Astrocyte (in vitro differentiated cells and primary cell): ENCODE results near the gene RBP4.

Experiments used
- CTCF ChIP-seq: IDR thresholded peaks from 2 replicates; pipeline ENCODE4 v1.5.1; 2011; ENCODE audit warnings: low read depth, mild to moderate bottlenecking, inconsistent platforms, low read length, moderate library complexity; ENCODE audit not compliant: insufficient read depth
- EZH2 ChIP-seq: IDR thresholded peaks from 2 replicates; pipeline ENCODE4 v1.6.1; 2012; ENCODE audit warnings: mild to moderate bottlenecking, low read length, inconsistent platforms; ENCODE audit not compliant: insufficient read depth

GRCh38 chr10:93559490-93559889, 41.5 kb downstream of the RBP4 start:
- TF ChIP-seq CTCF = no peak
- no peak for TF ChIP-seq EZH2
